Activated T-cell treated with anti-CD3 and anti-CD28 coated beads, Interleukin-2, amount 50 U/mL, for 48 hours (primary cell): ENCODE results near the gene CDS2.

Source experiments
- DNase-seq, 2 experiments: peaks; one replicate each; pipeline ENCODE4 v3.0.0-alpha.2; 2020

Gene CDS2

DNA sequence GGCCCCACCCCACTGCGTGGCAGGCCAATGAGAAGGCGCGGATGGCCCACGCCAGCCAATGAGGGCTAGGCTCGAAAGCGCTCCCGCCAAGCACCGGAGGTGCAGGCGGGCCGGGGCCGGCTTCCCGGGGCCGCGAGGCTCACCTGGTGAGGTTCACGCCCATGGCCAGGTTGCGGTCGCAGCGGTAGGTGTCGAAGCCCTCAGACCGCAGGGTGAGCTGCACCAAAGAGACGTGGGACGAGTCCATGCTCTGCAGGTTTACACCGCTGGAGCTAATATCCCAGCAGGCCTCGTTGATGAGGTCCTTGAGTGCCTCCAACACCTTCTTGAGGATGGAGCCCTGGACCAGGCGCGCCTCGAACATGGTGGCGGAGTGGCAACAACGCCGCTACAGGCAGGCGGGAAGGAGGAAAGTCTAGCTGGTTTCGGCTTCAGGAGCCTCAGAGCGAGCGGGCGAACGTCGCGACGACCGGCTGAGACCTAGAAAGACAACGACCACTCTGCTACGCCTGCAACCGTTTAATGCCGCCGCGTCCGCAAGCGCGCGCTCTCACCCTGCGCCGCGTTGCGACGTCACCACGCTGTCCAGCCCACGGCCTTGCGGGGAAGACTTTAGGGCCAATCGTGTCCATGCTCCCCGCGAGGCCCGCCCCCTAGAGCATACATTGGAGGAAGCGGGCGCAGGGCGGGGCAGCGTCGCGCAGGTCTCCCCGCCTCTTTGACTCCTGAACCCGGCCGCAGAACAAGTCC lies 7.2 kb upstream of the CDS2 start, which contains the start of gene PCNA:
Gene PCNA (minus strand): TSS at position 524 of the 750 bp plus-strand sequence. CDS start 160 bp downstream, at position 364.
- DNase-seq: peak; percentile 98

- no peak for DNase-seq
Observed at GRCh38 chr20:5120185-5120476, 6.7 kb upstream of the CDS2 start.

GRCh38 chr20:5122873-5123260 lies 3.9 kb upstream of the CDS2 start:
- no peak for DNase-seq

GRCh38 chr20:5127204-5127858 lies 523 bp downstream of the CDS2 start:
- DNase-seq: peak; percentile 78 to 79

- DNase-seq: no peak
Observed at GRCh38 chr20:5127859-5128424, 1.1 kb downstream of the CDS2 start.

GRCh38 chr20:5128886-5129285 lies 2.1 kb downstream of the CDS2 start:
- no peak for DNase-seq

- DNase-seq: no peak
Observed at GRCh38 chr20:5131502-5131901, 4.7 kb downstream of the CDS2 start.

GRCh38 chr20:5133998-5134397 lies 7.2 kb downstream of the CDS2 start:
- DNase-seq: no peak

DNA sequence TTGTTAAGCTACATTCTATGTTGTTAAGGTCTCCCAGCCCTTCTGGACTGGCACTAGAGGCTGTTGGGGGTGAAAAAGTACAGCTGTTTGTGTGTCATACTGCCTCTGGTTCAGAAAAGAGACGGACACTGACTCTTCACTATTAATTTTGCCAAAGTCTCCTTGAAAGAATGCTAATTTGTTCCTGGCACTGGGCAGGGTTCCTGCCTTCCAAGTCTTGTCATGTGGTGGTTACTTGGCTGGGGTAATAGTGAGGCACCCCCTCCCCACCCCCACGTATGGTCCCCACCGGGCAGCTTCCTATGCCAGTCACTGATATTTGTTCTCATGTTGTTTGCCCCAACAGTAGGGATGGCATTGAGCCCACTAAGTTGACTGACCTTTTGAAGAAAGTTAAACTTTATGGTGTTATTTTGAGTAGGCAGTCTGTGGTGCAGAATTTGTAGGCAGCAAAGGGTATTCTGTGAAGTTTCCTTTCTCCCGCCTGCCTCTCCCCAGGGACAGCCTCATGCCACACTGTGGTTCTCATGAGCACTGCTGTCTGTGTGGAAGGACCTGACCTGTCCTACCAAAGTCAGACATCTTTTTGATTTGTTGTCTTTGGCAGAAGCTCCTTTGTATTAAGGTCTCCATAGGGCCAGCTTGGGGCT lies 8.7 kb downstream of the CDS2 start:
- DNase-seq: no peak

GRCh38 chr20:5136096-5136495 lies 9.3 kb downstream of the CDS2 start:
- no peak for DNase-seq

DNA sequence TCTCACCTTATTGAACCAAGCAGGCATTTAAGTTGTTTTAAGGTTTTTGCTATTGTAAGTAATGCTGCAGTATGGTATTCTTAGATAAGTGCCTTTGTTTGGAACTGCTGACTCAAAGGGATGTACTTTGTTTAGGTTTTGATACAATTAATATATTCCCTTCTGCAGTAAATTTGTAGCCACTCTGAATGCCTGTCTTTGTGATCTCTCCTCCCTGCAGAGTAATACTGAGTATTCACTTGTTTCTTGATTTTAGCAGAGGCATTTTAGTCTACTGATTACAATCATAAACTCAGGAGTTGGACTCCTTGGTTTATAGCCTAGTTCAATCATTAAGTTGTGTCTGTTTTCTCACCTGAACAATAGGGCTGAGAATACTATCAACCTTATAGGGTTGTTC lies 13.4 kb downstream of the CDS2 start:
- no peak for DNase-seq

DNA sequence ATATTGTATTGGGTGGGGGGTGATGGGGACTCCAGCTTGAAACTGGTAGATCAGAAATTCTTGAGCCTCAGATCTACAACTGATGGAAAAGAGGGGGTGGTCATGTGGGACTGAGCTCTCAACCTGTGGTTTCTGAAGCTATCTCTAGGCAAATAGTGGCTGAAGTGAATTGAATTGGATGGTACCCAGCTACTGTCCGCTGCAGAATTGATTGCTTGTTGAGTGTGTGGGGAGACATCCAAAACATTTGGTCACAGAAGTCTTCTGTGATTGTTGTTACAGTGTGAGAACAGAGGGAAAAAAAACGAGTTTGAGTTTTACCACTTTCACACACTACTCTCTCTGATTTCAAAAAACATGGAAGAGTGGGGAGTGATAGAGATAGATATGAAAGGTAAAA lies 14.8 kb downstream of the CDS2 start:
- DNase-seq: no peak

DNA sequence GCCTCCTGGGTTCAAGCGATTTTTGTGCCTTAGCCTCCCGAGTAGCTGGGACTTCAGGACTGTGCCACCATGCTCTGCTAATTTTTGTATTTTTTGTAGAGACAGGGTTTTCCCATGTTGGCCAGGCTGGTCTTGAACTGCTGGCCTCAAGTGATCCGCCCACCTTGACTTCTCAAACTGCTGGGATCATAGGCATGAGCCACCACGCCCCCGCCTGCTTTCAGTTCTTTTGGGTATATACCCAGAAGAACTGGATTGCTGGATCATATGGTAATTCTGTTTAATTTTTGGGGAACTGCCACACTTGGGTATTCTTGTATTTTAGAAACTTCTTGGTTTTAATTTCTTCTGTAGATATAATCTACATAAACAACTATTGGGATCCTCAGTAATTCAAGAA lies 17.0 kb downstream of the CDS2 start:
- DNase-seq: peak; percentile 33 to 50

GRCh38 chr20:5145365-5146098 lies 18.7 kb downstream of the CDS2 start:
- no peak for DNase-seq

GRCh38 chr20:5146099-5146668 lies 19.4 kb downstream of the CDS2 start:
- no peak for DNase-seq

DNA sequence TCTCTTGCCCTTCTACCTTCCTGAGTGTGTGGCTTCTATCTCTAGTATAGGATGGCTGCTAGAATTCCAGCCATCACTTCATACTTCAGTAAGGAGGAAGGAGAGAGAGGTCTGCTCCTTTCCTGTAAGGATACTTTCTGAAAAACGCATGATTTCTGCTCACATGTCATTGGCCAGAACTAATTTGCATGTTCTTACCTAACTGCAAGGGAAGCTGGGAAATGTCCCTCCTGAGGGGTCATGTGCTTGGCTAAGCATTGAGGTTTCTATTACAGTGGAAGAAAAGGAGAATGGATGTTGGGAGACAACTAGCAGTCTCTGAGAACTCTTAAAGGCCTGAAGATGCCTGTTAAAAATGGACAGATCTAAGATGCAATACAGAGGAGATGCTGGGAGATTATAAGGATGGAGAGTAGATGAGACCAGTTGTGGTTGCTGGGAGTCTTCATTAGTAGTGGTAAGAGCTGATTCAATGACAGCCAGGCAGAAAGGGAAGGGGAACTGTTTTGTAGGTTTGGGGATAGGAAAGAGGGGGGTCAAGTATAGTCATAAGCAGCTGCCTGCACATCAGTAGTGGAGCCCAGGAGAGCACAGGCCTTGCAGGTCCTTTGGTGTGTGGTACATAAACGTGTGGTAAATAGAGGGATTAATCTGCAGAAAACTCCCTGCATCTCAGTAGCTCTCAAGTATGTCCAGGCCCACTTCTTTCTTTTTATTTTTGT lies 20.2 kb downstream of the CDS2 start:
- DNase-seq: no peak

DNA sequence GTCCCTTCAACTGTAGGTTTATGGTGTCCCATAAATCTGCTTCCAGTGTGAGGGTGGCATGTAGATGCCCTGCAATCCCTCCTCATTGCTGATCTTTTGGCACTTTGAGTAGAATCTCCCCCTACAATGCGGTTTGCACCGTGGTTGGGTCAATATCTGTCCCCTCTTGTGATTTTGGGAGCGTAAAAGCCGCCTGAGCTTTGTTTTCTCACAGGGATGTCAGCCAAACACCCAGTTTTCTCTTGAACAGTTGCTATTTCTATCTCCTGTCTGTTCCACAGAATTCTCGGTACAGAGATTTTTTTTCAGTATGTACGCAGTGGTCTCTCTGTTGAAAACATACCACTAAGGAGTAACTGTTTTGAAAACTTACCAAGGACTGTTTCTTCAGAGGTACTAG lies 21.8 kb downstream of the CDS2 start:
- no peak for DNase-seq

DNA sequence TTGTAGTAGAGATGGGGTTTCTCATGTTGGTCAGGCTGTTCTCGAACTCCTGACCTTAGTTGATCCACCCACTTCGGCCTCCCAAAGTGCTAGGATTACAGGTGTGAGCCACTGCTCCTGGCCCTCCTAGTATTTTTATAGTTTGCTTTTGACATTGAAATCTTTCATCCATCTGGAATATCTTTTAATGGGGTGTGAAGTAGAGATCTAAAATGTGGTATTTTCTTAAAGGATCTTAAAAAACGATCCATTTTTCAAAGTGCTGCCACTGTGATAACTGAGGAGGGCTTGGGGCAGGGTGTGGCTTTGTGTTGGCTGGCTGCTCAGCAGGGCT lies 23.1 kb downstream of the CDS2 start:
- no peak for DNase-seq

DNA sequence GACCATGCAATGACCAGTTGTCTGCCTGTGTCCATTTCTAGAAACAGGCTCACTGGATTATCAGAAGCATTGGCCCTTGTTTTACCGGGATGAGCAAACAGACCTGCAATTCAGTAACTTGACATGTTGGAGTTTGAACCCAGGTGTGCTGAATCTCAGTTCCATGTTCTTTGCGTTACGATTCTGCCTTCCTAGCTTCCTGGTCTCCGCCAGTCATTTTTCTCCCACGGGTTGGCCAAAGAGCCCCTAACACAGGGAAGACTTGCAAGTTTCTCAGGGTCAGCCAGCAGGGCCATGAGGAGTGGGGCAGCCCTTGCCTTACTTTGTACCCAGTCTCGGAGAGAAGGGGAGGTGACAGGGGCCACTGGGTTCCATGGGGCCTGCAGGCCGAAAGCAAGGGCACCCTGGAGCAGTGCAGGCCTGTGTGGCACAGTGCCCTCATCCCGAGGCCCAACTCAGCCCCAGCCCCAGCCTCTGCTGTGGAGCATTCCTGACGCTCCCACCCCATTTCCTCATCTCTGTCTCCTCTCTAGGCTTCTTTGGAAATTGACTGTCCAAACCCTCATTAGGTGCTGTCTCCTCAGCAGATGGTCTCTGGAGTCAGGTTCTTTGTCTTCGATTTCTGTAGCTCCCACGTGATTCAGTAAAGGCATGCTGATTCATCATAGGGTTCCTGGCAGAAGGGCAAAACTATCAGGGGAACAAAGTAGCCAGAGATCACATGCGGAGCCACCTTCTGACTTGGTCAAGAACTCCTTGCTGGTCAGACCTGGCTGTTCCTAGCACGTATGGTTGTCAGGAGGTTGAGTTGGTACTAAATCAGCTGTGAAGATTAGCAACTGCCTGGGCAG lies 23.6 kb downstream of the CDS2 start:
- no peak for DNase-seq

DNA sequence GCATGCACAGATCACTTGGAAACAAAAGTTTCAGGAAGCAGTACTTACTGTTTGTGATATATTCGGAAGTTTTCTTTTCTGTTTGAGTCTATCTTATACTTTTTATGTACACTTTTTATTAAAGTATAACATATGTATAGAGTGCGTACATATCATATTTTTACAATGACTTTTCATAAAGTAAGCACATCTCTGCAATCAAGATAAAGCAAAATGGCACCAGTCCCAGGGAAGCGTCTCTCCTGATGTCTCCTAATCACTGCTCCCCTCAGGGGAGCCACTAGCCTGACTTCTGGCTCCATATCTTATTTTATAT lies 26.3 kb downstream of the CDS2 start:
- no peak for DNase-seq
